HG02852 (cell line): Measurements from ENCODE around the gene CKLF.
"Not testable (repeated sequence)": the region's sequence is repeated elsewhere in the genome, so short reads cannot be mapped to it uniquely, and the experiment has no call there.

Experiments
- ATAC-seq: cut with Tn5 transposase; IDR thresholded peaks from one replicate; pipeline ENCODE4 v1.9.1; 2021; ENCODE audit warnings: mild to moderate bottlenecking, moderate library complexity; ENCODE audit not compliant: unreplicated experiment

CKLF gene

GRCh38 chr16:66552286-66553177, at the start of gene CKLF:
Gene CKLF, plus strand, starts transcription at chr16:66552576. Its CDS starts 140 bp downstream, at chr16:66552716.
- peak; percentile 64 for ATAC-seq

- ATAC-seq, result no peak
Observed at GRCh38 chr16:66503030-66503429, 49.3 kb upstream of the CKLF start.

- ATAC-seq, result no peak
Observed at GRCh38 chr16:66503612-66504011, 48.8 kb upstream of the CKLF start.

- no peak for ATAC-seq
Observed at GRCh38 chr16:66507731-66508239, 44.6 kb upstream of the CKLF start.

- peak; percentile 59 for ATAC-seq
Observed at GRCh38 chr16:66508248-66508913, 44.0 kb upstream of the CKLF start.

GRCh38 chr16:66508914-66509496, 43.4 kb upstream of the CKLF start:
- ATAC-seq, result no peak

GRCh38 chr16:66509576-66509975, 42.8 kb upstream of the CKLF start:
- no peak for ATAC-seq

- ATAC-seq, result no peak
Observed at GRCh38 chr16:66510298-66510697, 42.1 kb upstream of the CKLF start.

GRCh38 chr16:66510711-66511601, 41.4 kb upstream of the CKLF start:
- no peak for ATAC-seq

GRCh38 chr16:66511602-66512271, 40.6 kb upstream of the CKLF start:
- no peak for ATAC-seq

GRCh38 chr16:66512272-66513110, 39.9 kb upstream of the CKLF start:
- ATAC-seq, result no peak

- ATAC-seq, result no peak
Observed at GRCh38 chr16:66513111-66513723, 39.2 kb upstream of the CKLF start.

- not testable (repeated sequence) for ATAC-seq
Observed at GRCh38 chr16:66514391-66514790, 38.0 kb upstream of the CKLF start.

- not testable (repeated sequence) for ATAC-seq
Observed at GRCh38 chr16:66514980-66515595, 37.3 kb upstream of the CKLF start.

- ATAC-seq, result no peak
Observed at GRCh38 chr16:66515596-66516508, 36.5 kb upstream of the CKLF start.

GRCh38 chr16:66516509-66516807, 35.9 kb upstream of the CKLF start:
- no peak for ATAC-seq

- peak; percentile 97 for ATAC-seq
Observed at GRCh38 chr16:66516808-66517585, 35.4 kb upstream of the CKLF start.
